ENCODE measurements around the gene ITGA3.

ITGA3 gene

DNA sequence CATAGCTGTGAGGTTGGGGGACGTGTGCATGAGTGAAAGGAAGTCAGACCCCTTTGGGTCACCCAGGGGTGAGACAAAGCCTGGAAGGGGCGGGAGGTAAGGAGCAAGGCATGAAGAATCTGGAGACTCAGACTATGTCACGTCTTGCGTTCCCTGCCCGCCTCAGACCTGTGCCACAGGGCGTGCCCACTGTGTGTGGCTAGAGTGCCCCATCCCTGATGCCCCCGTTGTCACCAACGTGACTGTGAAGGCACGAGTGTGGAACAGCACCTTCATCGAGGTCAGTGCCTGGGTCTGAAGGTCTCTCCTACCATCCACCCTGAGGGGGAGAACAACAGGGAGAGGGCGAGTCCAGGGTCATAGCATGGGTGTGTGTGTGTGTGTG is 24.2 kb downstream of the ITGA3 start:
- H3K36me3 ChIP-seq (ENCODE audit: control insufficient read depth, insufficient read depth, low read length), result no peaks in the 10 kb centered on the region
- no peak for DNase-seq
- no peak overlapping the region for H3K56ac ChIP-seq (ENCODE audit: low read length)

GRCh38 chr17:50080827-50081226 is 24.9 kb downstream of the ITGA3 start:
- no peak overlapping the region for H2BK120ac ChIP-seq (ENCODE audit: low read depth, low read length)
- no peak overlapping the region for H2BK15ac ChIP-seq (replicated peaks; ENCODE audit: low read depth)
- no peaks in the 10 kb centered on the region for H3K27me3 ChIP-seq (ENCODE audit: insufficient read depth, low read length, poor library complexity)
- H2AK5ac ChIP-seq (ENCODE audit: low read length), result no peak overlapping the region
- H3K4me3 ChIP-seq (ENCODE audit: low read length), result no peak overlapping the region
- H3K4me2 ChIP-seq (ENCODE audit: low read length), result no peak overlapping the region
- H4K5ac ChIP-seq (ENCODE audit: low read length), result no peak overlapping the region
- no peaks in the 10 kb centered on the region for H3K79me2 ChIP-seq (ENCODE audit: control insufficient read depth, insufficient read depth, low read length)
- H3K9ac ChIP-seq (ENCODE audit: low read length), result no peak overlapping the region
- H3K23ac ChIP-seq (ENCODE audit: low read length), result no peak overlapping the region
- no peak overlapping the region for H3K56ac ChIP-seq (ENCODE audit: low read length)
- H3K18ac ChIP-seq (ENCODE audit: low read length), result no peak overlapping the region
- no peak for DNase-seq
- no peak overlapping the region for H3K27ac ChIP-seq (ENCODE audit: low read depth, low read length)
- H3K4me1 ChIP-seq (ENCODE audit: control insufficient read depth, low read depth, low read length), result no peaks in the 10 kb centered on the region
- no peak overlapping the region for H2BK5ac ChIP-seq (ENCODE audit: low read length)
- H3K36me3 ChIP-seq (ENCODE audit: control insufficient read depth, insufficient read depth, low read length), result no peaks in the 10 kb centered on the region
- H3K79me1 ChIP-seq (ENCODE audit: low read length), result no peaks in the 10 kb centered on the region
- no CpG with 5 or more reads among the region's 7 CpGs for WGBS (ENCODE audit: extremely low coverage, insufficient coverage, low lambda C conversion rate)
- no peak overlapping the region for H3K4ac ChIP-seq (ENCODE audit: low read depth, low read length)
- no peak overlapping the region for H4K8ac ChIP-seq (ENCODE audit: low read depth, low read length)

More for the DNA sequence above, 24.2 kb downstream of the ITGA3 start:
- Histone ChIP-seq H3K18ac (ENCODE audit: low read length) (no peak overlapping the region), H3K4me3 (ENCODE audit: low read length) (no peak overlapping the region), H3K23ac (ENCODE audit: low read length) (no peak overlapping the region), H2BK15ac (replicated peaks; ENCODE audit: low read depth) (no peak overlapping the region), H2BK5ac (ENCODE audit: low read length) (no peak overlapping the region), H3K9ac (ENCODE audit: low read length) (no peak overlapping the region), H3K4me2 (ENCODE audit: low read length) (no peak overlapping the region), H3K4ac (ENCODE audit: low read depth, low read length) (no peak overlapping the region), H3K4me1 (ENCODE audit: control insufficient read depth, low read depth, low read length) (no peaks in the 10 kb centered on the region), H2AK5ac (ENCODE audit: low read length) (no peak overlapping the region), H4K8ac (ENCODE audit: low read depth, low read length) (no peak overlapping the region), H3K79me2 (ENCODE audit: control insufficient read depth, insufficient read depth, low read length) (no peaks in the 10 kb centered on the region), H3K27ac (ENCODE audit: low read depth, low read length) (no peak overlapping the region), H3K79me1 (ENCODE audit: low read length) (no peaks in the 10 kb centered on the region), H4K5ac (ENCODE audit: low read length) (no peak overlapping the region), H3K27me3 (ENCODE audit: insufficient read depth, low read length, poor library complexity) (no peaks in the 10 kb centered on the region), H2BK120ac (ENCODE audit: low read depth, low read length) (no peak overlapping the region)
- WGBS (ENCODE audit: extremely low coverage, insufficient coverage, low lambda C conversion rate), result no CpG with 5 or more reads among the region's 11 CpGs

GRCh38 chr17:50081757-50082156 is 25.8 kb downstream of the ITGA3 start:
- Histone ChIP-seq H3K56ac (ENCODE audit: low read length) (no peak overlapping the region), H2BK5ac (ENCODE audit: low read length) (no peak overlapping the region), H3K23ac (ENCODE audit: low read length) (no peak overlapping the region), H3K4me3 (ENCODE audit: low read length) (no peak overlapping the region), H2BK120ac (ENCODE audit: low read depth, low read length) (no peak overlapping the region), H3K27ac (ENCODE audit: low read depth, low read length) (no peak overlapping the region), H3K36me3 (ENCODE audit: control insufficient read depth, insufficient read depth, low read length) (no peaks in the 10 kb centered on the region), H3K4ac (ENCODE audit: low read depth, low read length) (no peak overlapping the region), H3K18ac (ENCODE audit: low read length) (no peak overlapping the region), H3K79me2 (ENCODE audit: control insufficient read depth, insufficient read depth, low read length) (no peaks in the 10 kb centered on the region), H3K9ac (ENCODE audit: low read length) (no peak overlapping the region), H2BK15ac (replicated peaks; ENCODE audit: low read depth) (no peak overlapping the region), H2AK5ac (ENCODE audit: low read length) (no peak overlapping the region), H4K5ac (ENCODE audit: low read length) (no peak overlapping the region), H3K27me3 (ENCODE audit: insufficient read depth, low read length, poor library complexity) (no peaks in the 10 kb centered on the region), H3K79me1 (ENCODE audit: low read length) (no peaks in the 10 kb centered on the region), H3K4me2 (ENCODE audit: low read length) (no peak overlapping the region), H3K4me1 (ENCODE audit: control insufficient read depth, low read depth, low read length) (no peaks in the 10 kb centered on the region), H4K8ac (ENCODE audit: low read depth, low read length) (no peak overlapping the region)
- DNase-seq, result no peak
- no CpG with 5 or more reads among the region's 5 CpGs for WGBS (ENCODE audit: extremely low coverage, insufficient coverage, low lambda C conversion rate)

DNA sequence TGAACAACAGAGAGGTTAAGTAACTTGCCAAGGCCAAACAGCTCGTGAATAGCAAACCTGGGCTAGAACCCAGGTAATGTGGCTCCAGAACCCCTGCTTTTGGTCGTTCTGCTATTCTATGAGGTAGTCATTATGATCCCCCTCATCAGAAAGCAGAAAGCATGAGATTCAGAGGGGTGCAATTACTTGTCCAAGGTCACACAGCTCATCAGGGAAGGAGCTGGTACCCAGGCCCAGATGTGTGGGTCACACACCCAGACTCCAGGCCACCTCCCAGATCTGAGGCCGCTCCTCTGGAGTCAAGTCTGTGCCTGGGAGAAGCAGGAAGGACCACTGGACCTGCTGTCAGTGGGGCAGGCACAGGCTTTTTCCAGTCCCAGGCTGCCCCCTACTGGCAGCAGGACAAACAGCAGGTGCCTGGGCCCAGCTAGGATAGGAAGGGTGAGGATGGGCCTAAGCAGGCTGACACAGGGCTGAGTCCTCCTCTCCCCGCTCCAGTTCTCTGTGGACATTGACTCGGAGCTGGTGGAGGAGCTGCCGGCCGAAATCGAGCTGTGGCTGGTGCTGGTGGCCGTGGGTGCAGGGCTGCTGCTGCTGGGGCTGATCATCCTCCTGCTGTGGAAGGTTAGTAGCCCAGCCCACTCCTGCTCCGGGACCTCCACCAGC is 31.5 kb downstream of the ITGA3 start:
- Histone ChIP-seq H3K36me3 (ENCODE audit: control insufficient read depth, insufficient read depth, low read length) (no peaks in the 10 kb centered on the region), H4K8ac (ENCODE audit: low read depth, low read length) (no peak overlapping the region), H3K4me2 (ENCODE audit: low read length) (no peak overlapping the region), H2BK15ac (replicated peaks; ENCODE audit: low read depth) (no peak overlapping the region), H3K27me3 (ENCODE audit: insufficient read depth, low read length, poor library complexity) (no peaks in the 10 kb centered on the region), H3K18ac (ENCODE audit: low read length) (no peak overlapping the region), H3K9ac (ENCODE audit: low read length) (no peak overlapping the region), H3K4ac (ENCODE audit: low read depth, low read length) (no peak overlapping the region), H2BK120ac (ENCODE audit: low read depth, low read length) (no peak overlapping the region), H3K4me1 (ENCODE audit: control insufficient read depth, low read depth, low read length) (no peaks in the 10 kb centered on the region), H3K79me1 (ENCODE audit: low read length) (no peaks in the 10 kb centered on the region), H3K79me2 (ENCODE audit: control insufficient read depth, insufficient read depth, low read length) (no peaks in the 10 kb centered on the region), H3K27ac (ENCODE audit: low read depth, low read length) (no peak overlapping the region), H4K5ac (ENCODE audit: low read length) (no peak overlapping the region), H3K56ac (ENCODE audit: low read length) (no peak overlapping the region), H2AK5ac (ENCODE audit: low read length) (no peak overlapping the region), H3K4me3 (ENCODE audit: low read length) (no peak overlapping the region), H2BK5ac (ENCODE audit: low read length) (no peak overlapping the region), H3K23ac (ENCODE audit: low read length) (no peak overlapping the region)
- peak; percentile 90 for DNase-seq
- no CpG with 5 or more reads among the region's 10 CpGs for WGBS (ENCODE audit: extremely low coverage, insufficient coverage, low lambda C conversion rate)

- Histone ChIP-seq H3K27me3 (ENCODE audit: insufficient read depth, low read length, poor library complexity) (no peaks in the 10 kb centered on the region), H3K56ac (ENCODE audit: low read length) (no peak overlapping the region), H3K18ac (ENCODE audit: low read length) (no peak overlapping the region), H3K9ac (ENCODE audit: low read length) (no peak overlapping the region), H2AK5ac (ENCODE audit: low read length) (no peak overlapping the region), H2BK120ac (ENCODE audit: low read depth, low read length) (no peak overlapping the region), H4K5ac (ENCODE audit: low read length) (no peak overlapping the region), H3K4ac (ENCODE audit: low read depth, low read length) (no peak overlapping the region), H3K27ac (ENCODE audit: low read depth, low read length) (no peak overlapping the region), H3K79me2 (ENCODE audit: control insufficient read depth, insufficient read depth, low read length) (no peaks in the 10 kb centered on the region), H3K4me3 (ENCODE audit: low read length) (no peak overlapping the region), H3K4me1 (ENCODE audit: control insufficient read depth, low read depth, low read length) (no peaks in the 10 kb centered on the region), H3K36me3 (ENCODE audit: control insufficient read depth, insufficient read depth, low read length) (no peaks in the 10 kb centered on the region), H3K23ac (ENCODE audit: low read length) (no peak overlapping the region), H3K79me1 (ENCODE audit: low read length) (no peaks in the 10 kb centered on the region), H2BK15ac (replicated peaks; ENCODE audit: low read depth) (no peak overlapping the region), H4K8ac (ENCODE audit: low read depth, low read length) (no peak overlapping the region), H3K4me2 (ENCODE audit: low read length) (no peak overlapping the region), H2BK5ac (ENCODE audit: low read length) (no peak overlapping the region)
- WGBS (ENCODE audit: extremely low coverage, insufficient coverage, low lambda C conversion rate), result no CpG with 5 or more reads among the region's 19 CpGs
- no peak for DNase-seq
Observed at GRCh38 chr17:50087912-50088405, 32.0 kb downstream of the ITGA3 start.

Data from mesendoderm (in vitro differentiated cells).